NCI-H226 (cell line): ENCODE results near the gene FRMD1.

Experiments
- DNase-seq: peaks from one replicate; pipeline ENCODE4 v3.0.0-alpha.2; 2015

The FRMD1 gene

DNA sequence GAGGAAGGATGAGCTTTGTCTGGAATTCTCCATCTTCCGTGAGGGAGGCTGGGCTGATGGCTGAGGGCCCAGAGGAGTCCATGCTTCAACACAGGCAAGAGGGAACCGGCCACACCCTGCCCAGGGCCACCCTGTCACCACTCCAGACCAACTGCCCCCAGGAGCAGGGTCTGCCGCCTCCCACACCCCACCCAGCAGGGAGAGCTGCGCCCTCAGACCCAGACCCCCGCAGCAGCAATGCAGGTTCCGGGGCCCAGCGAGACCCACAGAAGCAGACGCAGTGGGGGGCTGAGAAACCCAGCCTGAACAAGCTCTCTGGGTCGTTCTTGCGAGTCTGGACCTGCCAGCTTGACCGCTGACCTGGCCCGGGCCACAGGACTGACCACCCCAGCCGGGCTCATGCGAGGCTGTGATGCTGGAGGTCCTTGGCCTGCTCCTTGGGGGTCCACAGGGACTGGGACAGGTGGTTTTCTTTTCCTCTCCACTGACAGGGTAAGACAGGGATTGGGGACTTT, 25.0 kb downstream of the FRMD1 start:
- no peak for DNase-seq

DNA sequence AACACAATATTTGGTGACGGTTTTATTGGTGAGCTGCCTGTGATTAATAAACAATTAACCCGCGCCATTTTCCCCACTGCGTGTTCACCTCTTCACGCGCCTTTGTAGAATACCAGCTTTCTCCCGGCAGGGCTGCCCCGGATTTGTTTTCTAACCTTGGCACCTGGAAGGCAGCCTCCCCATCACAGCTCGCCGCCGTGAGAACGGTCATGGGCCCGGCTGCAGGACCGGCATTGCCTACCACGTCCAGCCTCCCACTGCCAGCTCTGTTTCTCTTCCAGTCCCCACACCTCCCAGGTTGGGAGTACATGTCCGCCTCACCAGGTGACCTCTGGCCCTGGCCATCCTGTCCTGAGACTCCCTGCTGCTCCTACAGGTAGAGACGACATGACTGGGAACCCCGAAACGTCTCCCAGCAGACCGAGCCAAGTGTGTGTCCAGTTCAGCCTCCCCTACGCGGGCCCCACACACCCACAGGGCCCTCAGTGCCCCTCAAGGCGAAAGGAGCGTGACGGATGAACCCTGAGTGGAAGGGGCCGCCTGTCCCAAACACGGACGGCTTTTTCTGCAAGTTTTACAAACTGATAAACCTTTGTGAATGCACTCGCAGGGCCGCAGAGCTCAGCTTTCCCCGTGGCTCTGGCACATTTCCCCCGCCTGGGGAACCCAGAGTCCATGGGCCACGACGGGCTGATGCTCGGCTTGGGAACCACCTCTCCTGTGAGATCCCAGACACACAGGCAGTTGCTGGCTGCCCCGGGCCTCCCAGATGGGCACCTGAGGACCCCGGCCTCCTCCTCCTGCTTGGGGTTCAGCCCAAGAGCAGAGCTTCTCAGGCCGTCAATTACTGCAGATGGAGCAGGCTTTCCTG, 25.7 kb downstream of the FRMD1 start:
- DNase-seq = no peak

DNA sequence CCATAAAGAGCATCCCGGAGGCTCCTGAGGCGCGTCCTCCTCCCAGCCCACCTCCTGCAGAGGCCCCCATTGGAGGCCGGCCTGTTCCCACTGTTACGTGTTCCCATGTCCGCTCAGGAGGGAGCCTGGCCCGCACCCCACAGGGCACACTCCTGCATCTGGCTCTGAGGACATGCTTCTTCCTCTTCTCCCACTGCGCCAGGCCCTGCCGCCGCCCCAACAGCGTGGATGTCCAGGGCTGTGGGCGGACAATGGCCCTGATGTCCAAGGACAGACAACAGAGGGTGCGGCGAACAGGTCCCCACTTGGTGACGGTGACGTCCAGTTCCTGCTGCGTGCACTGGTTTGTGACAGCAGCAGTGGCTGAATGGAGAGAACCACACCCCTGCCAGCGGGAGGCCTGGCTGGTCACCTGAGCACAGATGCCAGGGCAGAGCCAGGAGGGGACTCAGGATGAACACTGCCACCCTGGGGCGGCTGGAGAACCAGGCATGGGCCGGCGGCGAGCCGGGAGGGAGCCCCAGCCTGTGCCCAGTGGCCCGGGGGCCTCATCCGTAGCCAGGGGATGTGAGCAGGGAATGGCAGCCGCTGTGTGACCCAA, 26.6 kb downstream of the FRMD1 start:
- no peak for DNase-seq

DNA sequence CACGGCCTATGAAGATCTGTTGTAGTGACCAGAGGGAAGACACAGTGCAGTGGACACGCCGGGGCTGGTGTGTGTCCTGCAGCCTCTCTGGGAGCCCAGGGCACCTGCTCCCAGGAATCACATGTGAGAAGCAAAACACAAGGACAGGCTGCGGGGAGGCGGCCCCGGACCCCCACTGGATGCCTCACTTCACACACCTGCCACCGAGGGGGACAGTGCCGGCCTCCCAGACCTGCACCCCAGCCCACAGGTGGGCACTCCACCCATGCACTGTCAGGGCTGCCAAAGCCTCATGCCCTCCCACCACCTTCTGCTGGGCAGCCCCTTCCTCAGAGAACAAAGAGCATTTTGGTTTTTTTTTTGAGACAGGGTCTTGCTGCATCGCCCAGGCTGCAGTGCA, 27.4 kb downstream of the FRMD1 start:
- DNase-seq = no peak

DNA sequence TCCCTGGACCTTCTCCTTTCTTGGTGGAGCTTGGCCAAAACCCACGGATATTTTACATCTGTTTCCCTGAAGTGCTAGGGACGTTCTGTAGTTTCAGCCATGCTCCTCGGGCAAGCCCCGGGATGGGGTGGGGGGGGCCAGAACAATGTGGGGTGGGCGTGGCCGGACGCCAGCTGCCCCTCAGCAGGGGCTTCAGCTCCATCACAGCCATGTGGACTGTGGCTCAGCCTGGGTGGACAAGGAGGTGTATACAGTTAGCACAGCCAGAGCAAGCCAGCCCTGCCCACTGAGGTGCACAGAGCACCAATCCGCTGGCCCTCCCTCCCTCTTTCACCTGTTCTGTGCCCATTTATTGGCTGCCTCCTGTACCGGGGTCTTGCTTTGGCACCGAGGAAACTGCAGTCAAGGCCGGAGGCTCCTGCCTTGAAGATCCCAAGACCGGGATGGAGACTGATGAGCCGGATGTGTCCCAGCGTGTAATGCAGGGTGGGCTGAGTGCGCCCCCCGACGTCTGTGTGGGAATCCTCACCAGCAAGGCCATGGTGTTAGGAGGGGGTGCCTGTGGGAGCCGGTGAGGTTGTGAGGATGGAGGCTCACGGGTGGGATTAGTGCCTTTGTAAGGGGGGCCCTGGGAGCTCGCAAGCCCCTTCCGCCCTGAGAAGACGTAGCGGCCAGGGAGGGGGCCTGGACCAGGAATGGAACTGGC, 28.0 kb downstream of the FRMD1 start:
- DNase-seq = no peak

DNA sequence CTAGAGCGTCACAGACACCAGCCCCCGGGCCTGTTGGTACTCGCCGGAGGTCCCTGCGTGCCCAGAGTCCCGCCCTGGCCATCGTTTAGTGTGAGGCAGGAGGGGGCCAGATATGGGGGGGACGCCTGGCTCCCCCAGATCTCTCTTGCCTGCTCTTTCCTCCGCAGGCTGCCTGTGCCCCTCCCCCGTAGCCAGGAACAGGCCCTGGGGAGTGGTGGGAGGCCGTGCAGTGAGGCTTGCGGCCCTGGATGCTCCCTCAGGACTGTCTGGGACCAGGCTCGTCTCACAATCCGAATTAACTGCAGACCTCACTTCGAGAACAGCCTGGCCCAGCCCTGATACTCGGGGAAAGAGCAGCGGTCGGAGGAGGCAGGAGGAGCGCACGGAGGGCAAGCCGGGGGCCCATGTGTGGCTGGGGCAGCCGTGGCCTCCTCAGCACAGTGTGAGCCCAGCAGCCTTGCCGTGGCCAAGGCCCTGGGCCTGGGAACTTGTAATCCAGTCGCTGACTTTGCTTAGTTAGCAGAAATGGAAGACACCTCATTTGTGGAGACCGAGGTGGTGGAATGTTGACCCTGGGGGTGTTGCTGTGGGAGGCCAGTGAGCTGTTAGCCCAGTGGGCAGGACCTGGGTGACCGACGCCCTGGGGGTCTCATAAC, 28.7 kb downstream of the FRMD1 start:
- no peak for DNase-seq

DNA sequence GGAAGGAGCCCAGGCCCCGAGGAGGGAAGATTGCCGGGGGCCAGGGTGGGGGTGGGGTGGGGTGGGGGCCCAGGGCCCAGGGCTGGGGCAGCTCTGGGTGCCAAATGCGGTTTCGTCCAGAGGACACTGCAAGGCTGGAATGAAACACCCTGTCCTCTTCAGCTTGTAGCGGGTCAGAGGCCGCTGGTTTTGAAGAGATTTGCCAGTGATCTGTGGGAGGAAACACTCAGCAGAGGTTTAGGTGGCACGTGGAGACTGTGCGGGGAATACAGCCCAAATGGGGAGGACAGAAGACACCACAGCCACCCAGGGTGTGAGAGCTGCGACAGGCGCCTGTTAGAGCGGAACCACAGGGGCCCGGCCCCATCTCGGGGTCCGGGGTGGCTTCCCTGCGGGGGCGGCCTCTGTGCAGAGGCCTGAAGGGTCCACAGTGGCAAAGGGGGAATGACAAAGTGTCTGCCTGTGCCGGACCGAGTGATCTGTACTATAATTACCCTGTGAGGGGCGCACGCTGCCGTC, 29.2 kb downstream of the FRMD1 start:
- DNase-seq = no peak

DNA sequence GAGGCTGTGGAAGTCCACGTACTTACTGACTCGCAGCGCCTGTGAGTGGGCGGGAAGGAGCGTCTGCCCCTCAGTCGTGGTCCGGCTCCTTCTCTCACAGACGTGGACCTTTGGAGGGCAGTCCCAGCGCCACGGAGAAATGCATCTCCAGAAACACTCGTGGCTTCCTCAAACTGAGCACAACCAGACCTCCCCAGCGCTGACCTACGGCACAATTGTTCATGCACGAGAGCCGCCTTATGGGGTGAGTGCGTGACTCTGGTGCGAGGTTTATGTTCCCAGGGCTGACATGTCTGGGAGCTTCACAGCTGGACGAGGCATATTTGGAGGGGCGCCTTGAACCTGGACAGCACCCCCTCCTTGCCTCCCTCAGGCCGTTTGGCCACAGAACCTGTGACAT, 29.7 kb downstream of the FRMD1 start:
- no peak for DNase-seq

DNA sequence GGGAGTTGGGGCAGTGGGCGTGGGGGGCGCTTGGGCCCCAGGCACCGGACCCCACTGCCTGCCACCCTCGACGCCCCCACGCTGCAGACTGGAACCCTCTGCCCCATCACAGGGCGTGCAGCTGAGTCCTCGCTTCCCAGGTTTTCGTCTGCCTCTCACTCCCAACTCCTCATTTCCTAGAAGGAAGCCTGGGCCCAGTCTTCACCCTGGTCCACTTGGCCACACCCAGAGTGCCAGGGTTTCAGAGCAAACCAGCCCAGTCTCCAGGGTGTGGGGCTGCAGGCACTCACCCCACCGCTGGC, 30.3 kb downstream of the FRMD1 start:
- DNase-seq = no peak

DNA sequence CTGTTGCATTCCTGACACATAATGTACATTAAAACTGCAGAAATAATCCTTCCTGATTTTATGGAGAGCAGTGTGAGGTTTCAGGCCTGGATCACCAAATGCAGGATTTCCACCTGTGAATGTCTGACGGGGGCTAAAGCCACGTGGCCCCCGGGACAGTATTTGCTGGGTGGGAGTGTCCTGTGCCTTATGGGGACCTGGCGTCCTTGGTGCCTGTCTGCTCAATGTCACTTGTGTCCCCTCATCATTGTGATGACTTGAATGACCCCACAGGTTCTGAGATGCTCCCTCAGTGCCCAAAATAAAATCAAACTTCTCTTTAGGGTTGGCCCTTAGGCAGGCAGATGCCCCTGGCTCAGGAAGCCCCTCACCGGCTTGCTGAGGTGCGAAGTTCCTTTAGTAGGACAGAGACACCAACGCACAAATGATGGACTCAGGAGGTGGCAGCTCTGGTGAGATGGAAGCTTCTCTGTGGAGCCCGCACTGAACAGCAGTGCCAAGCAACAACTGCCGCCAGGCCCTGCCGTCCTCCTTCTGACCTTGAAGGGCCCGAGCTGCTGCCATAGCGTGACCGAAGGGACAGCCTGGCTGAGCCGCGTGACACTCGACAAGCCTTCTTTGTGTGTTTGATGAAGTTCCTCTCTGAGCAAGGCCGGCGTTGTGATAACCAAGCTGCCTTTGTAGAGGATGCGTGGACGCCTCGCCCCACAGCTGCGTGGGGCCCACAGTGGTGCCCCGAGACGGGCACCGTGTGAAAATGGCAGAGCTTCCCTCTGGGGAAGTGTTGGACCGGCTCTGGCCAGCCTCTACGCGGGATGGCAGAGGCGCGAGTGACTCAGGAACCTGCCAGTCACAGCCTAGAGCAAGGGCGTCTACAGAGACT, 30.9 kb downstream of the FRMD1 start:
- no peak for DNase-seq

DNA sequence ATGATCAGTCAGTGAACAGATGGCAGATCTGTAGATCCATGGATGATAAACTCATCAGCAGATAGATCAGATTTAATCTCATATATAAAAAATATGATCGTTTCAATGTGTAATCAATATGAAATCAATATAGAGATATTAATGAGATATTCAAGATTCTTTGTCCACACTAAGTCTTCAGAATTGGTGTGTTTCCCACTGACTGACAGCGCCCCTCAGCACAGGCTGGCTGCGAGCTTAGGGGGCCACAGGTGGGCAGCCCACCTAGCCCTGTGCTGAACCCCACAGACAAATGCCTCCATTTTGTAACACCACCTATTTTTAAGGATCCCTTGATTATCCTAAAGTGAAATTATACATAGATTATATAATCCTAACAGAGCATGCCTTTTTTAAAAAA, 32.3 kb downstream of the FRMD1 start:
- DNase-seq = no peak

DNA sequence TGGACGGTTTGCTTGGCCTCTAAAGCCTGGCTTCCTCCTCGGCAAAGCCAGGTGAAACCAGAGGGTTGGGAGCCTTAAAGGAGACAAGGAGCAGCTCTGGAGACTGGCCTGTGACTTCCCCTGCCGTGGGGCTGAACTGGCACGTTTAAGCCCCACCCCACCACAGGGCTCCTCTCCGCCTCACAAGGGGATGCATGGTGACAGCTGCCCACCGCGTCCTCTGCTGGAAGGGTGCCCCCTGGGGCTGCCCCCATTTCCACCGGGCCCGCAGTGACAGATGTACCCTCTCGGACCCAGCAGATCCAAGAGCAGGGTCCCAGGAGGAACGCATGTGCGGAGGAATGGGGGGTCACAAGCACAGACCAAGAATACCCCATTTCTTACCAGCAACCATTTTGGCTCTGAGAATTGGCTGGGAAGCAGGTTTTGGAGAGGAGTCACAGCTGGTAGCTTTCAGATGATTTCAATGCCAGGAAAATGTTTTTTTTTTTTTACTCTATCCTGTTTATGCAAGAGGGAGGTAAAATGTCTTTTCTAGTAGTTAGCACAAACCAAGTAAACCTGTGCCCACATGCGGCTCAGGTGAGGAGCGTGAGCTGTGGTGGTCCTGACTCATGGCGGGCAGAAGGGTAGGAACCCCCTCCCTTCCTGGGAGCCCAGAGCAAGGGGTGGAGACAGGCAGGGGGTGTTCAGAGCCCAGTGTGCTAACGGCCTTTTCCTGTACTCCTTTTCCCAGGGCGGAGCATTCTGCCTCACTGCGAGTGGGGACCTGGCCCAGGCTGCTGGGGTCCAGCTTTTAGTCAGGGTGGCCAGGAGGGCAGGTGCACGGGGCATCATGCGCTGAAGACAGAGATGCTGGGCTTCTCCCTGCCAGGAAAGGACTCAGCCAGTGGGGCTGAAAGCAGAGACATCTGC, 33.0 kb downstream of the FRMD1 start:
- no peak for DNase-seq

DNA sequence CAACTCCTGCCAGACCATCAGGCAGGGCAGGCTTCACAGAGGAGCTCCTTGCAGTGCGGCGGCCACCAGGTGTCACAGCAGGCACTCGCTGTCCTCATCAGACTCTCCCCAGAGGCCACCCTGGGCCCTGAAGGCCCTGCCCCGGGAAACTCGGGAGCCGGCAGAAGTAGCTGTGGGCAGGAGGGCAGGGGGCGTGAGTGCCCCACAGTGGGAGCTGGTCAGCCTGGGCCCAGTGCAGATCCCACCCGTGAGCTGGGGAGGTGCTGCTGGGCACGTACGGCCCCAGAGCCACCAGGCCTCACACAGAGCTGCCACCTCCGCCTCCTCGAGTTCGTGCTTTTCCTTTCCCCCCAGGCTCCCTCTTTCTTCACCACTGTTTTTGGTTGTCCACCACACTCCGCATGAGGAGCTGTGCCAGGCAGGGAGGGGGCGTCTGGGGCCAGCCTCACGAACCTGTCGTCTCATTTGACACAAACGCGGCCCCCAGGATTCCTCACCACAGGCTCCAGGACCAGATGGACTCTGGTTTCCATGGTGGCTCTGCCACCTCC, 33.8 kb downstream of the FRMD1 start:
- no peak for DNase-seq

DNA sequence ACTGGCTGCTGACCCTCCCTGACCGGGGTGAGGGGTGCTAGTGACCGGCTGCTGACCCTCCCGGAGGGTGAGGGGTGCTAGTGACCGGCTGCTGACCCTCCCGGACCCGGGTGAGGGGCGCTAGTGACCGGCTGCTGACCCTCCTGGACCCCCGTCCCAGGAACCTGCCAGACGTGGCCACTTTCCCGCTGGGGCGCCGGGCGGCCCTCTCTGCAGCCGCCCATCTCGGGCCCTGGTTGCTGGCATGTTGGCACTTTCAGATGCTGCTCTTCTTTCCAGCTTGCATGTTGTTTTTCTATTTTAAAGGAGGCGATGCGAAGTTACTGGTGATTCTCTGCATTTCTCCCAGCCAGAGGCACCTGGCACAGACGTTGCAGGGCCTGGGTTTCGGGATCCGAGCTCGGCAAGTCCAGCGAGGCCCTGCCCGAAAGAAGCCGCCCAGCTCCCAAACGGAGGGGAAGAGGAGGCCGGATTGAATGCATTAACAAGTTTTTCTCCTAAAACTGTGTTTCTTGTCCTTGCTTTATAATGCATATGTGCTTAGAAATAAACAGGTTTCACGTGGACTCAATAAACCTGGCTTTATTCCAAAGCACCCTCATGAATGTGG, 34.4 kb downstream of the FRMD1 start:
- no peak for DNase-seq

DNA sequence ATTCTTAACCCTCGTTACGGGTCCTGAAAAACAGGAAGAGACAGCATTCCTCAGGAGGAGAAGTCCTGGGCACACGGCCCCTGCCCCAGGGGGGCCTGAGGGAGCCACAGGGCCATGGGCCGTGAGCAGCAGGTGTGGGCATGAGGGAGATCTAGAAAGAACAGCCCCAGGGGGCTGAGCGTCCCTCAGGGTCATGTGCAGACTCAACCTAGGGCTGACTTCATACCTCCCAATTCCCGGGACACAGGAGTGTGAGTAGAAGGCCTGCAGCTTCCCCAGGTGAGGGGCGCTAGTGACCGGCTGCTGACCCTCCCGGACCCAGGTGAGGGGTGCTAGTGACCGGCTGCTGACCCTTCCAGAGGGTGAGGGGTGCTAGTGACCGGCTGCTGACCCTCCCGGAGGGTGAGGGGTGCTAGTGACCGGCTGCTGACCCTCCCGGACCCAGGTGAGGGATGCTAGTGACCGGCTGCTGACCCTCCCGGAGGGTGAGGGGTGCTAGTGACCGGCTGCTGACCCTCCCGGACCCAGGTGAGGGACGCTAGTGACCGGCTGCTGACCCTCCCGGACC, 35.1 kb downstream of the FRMD1 start:
- no peak for DNase-seq

DNA sequence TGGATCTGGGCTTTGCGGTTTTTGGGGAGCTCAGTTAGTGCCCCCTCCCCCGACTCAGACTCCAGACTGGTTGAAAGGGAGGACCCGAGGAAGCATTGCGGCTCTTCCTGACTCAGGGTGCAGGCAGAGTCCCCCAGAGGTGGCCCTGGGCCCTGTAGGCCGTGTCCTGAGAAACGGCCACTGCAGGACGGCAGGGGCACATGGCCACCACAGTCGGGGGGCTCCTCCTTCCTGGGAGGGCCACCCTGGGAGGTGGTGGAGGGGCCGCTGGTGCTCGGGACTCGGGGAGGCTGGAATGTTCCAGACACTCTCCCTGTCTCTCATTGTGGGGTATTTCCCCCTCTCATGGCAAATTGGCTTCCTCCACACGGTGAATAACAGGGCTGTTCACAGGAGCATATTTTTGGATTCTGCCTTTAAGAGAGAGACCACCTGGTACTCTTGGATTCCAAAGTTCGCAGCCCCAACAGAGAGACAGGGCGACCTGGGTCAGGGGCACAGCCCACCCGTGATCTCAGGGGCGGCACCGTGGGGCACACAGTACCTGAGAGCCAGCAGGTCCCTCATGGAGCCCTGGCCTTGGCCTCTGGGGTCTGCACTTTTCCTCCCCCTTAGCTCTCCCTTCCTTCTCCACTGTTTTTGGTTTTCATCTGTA, 35.7 kb downstream of the FRMD1 start:
- no peak for DNase-seq

DNA sequence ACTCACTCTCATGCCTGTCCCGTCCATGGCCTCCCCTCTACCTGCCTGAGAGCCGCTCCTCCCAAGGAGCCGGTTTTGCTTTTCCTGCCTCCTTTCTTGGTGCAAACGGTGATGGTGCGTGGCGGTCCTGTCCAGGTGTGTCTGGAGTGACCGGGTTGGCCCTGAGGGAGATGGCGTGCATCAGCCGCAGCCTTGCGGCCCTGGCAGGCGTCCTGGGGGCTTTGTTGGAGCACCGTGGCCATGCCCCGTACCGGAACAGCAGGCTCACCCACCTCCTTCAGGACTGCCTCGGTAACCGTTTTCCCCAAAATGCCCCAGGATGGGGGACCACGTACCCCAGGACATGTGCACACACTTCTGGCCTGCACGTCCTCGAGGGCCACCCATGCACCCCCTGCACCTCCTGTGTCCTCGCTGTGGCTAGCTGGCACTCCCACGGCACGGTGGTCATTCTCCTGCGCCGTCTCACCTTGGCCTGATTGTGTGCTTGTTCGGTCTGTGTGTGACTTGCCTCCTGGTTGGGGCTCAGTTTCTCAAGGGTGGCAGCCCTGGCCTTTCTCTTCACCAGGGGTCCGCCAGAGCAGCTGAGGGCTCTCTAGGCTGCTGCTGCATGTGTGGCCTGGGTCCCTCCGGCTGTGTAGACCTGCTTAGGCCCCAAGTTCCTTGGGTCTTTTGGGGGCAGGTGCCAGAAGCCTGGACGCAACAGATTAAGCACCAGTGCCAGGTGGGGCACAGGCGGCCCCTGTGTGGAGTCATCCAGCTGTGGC, 36.4 kb downstream of the FRMD1 start:
- DNase-seq = no peak

DNA sequence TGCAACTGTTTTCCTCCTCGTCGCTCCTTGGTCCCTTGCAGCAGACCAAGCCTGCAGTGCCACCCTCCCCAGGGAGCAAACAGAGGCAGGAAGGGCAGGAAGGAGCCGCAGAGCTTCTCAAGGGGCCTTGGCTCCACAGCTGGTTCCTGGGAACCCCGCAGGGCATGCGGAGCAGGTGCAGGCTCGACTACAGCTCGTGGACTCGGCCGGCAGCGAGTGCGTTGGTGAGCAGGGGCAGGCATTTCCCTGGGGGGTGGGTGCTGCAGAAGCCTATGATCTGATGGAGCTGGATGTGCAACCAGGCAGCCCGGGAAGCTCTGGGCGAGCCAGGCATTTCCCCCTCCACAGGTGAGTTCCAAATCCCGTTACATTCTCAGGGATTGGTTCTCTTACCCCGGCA, 37.1 kb downstream of the FRMD1 start:
- DNase-seq = no peak
